ENCODE results near the gene PSEN1.

The PSEN1 gene

GRCh38 chr14:73264080-73264884 lies 128.0 kb downstream of the PSEN1 start:
- no peak for DNase-seq (ENCODE audit: low read depth)
- H3K4me3 ChIP-seq (ENCODE audit: control insufficient read depth, low read depth, low read length): no peak overlapping the region
- no peak for TF ChIP-seq CTCF (IDR thresholded peaks at IDR 0.05; ENCODE audit: control insufficient read depth, insufficient read depth, low read depth, low read length, missing control alignments)

- no peak overlapping the region for H3K4me3 ChIP-seq (ENCODE audit: control insufficient read depth, low read depth, low read length)
- no peak for DNase-seq (ENCODE audit: low read depth)
- TF ChIP-seq CTCF (IDR thresholded peaks at IDR 0.05; ENCODE audit: control insufficient read depth, insufficient read depth, low read depth, low read length, missing control alignments): no peak
Observed at GRCh38 chr14:73264885-73265720, 128.8 kb downstream of the PSEN1 start.

- no peak for DNase-seq (ENCODE audit: low read depth)
- TF ChIP-seq CTCF (IDR thresholded peaks at IDR 0.05; ENCODE audit: control insufficient read depth, insufficient read depth, low read depth, low read length, missing control alignments): no peak
- H3K4me3 ChIP-seq (ENCODE audit: control insufficient read depth, low read depth, low read length): no peak overlapping the region
Observed at GRCh38 chr14:73265721-73266046, 129.4 kb downstream of the PSEN1 start.

GRCh38 chr14:73266317-73266716 lies 130.0 kb downstream of the PSEN1 start:
- DNase-seq (ENCODE audit: low read depth): no peak
- H3K4me3 ChIP-seq (ENCODE audit: control insufficient read depth, low read depth, low read length): no peak overlapping the region
- no peak for TF ChIP-seq CTCF (IDR thresholded peaks at IDR 0.05; ENCODE audit: control insufficient read depth, insufficient read depth, low read depth, low read length, missing control alignments)

GRCh38 chr14:73267474-73267873 lies 131.2 kb downstream of the PSEN1 start:
- H3K4me3 ChIP-seq (ENCODE audit: control insufficient read depth, low read depth, low read length): no peak overlapping the region
- DNase-seq (ENCODE audit: low read depth): no peak

More at GRCh38 chr14:73267474-73267873, 131.2 kb downstream of the PSEN1 start:
- no peak for TF ChIP-seq CTCF (IDR thresholded peaks at IDR 0.05; ENCODE audit: control insufficient read depth, insufficient read depth, low read depth, low read length, missing control alignments)
